Stimulated activated CD8-positive, alpha-beta memory T cell treated with anti-CD3 and anti-CD28 coated beads, Interleukin-12 subunit alpha, Interleukin-12 subunit beta, amount 100 ng/mL, for 24 hours (primary cell): ENCODE measurements around the gene PITPNM3.

Experiments used
- DNase-seq: peaks from one replicate; pipeline ENCODE4 v3.0.0-alpha.2; 2020; ENCODE audit errors: extremely low read depth

The PITPNM3 gene

GRCh38 chr17:6551869-6552531 is 4.4 kb downstream of the PITPNM3 start:
- DNase-seq, result no peak

DNA sequence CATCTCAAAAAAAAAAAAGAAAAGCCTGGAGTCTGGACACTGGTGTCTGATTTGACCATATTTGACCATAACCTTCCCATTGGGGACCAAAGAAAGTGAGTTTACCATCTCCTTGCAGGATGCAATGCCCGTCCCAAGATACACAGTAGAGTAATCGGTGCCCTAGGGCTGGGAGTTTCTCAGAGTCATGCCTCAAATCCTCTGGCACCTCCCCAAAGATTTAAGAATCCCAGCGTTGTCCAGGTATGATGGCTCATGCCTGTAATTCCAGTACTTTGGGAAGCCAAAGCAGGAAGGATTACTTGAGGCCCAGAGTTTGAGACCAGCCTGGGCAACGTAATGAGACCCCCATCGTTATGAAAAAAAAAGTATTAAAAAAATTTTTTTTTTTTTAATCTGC is 5.0 kb downstream of the PITPNM3 start:
- DNase-seq, result no peak

DNA sequence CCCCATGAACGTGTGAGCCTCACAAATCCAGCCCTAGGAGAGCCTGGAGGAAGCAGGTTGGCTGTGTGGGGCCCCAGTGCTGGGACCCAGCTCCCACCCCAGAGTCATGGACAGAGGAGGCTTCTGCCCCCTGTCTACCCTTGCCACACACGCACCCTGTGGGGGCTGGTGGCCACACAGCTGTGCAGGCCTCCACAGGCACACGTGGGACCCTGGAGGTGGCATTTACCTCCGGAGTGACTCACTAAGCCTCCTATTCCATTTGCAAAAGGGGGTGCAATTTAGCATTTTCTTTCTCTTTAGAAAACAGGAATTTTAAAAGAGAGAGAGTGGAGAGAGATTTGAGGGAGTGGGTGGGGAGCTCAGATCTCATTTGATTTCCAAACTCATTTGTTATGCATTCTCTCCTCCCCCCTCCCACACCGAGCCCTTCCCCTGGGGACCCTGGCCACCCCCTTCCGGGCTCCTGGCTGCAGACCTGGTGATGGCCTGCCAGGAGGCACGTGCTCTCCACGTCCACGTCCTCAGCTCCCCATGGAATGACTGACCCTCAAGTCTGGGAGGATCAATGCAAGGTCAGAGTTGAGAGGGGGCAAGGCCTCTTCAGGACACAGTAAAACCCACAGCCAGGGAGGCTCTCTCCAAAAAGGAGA is 6.8 kb downstream of the PITPNM3 start:
- DNase-seq, result no peak

- no peak for DNase-seq
Measured at GRCh38 chr17:6548578-6549330, 7.6 kb downstream of the PITPNM3 start.

DNA sequence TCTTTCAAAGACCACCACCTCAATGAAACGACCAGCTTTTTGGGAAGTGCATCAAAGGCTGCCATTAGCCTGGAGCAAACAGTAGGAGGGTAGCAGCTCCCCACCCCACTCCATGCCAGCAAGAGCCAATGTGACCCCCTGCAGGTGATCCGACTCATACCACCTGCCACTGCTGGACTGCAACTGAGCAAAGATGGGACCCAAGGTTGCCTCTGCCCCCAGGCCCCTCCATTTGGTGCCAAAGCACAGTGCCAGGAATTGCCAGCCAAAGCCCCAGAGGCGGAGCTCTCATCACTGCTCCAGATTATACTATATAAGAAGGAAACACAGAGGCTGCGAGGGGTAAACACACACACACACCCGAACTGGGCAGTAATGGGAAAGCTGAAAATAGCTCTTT is 8.3 kb downstream of the PITPNM3 start:
- no peak for DNase-seq

DNA sequence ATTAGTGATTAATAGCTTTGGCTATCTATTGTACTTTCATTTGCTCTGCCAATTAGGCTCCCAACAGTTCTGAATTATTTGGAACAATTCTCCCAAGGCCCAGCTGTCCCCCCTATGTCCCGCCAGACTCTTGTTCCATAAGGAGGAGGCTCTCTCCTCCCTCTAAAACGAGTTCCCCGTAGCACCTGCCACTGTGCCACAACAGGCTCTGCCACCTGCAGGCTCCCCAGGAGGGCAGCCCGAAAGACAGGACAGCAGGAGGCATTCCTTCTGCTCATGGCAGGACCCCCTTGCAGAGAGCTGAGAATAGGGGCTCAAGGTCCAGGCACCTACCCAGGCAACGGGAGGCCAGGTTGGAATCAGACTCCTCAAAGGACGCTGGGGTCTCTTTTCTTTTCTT is 9.0 kb downstream of the PITPNM3 start:
- no peak for DNase-seq

- no peak for DNase-seq
Measured at GRCh38 chr17:6546069-6546718, 10.2 kb downstream of the PITPNM3 start.

- DNase-seq, result no peak
Measured at GRCh38 chr17:6545291-6545690, 11.1 kb downstream of the PITPNM3 start.

GRCh38 chr17:6544011-6544370 is 12.4 kb downstream of the PITPNM3 start:
- no peak for DNase-seq

DNA sequence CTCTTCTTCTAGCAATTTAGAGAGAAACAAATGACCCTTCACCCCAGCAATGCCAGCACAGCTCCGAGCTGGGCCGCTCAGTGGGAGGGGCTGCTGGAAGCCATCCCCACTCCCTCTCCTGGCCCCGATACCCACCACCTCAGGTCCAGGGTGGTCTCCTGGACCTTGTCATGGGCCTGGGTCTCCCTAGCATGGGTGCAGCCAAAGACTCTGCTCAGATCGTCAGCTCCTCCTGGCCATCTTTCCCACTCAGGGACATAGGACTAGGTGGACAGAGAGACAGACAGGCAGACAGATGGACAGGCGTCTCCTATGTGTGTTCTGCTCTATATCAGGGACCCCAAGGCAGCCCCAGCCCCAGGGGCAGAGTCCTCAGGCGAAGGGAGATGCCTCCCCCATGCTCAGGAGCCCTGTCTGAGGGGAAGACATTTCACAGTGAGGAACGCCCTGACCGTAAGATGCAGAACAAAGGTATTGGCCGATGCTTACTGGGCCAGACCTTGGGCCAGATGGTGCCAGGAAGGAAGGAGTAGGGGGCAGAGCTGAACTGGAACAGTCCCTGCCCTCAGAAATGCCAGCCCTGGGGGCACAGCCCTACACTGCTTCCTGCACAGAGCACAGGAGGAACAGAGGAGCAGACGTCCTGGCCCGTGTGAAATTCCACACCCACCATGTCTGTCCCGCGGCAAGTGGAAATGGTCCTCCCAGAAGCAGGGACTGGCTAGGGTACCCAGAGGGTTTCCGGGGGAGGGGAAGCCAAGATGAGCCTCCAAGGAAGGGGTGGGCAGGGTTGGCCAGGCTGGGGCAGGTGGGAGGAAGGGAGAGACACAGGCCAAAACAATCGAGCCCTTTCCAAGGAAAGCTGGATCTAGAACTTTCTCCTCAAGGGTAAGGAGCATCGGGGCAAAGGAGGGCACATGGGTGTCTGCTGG is 13.0 kb downstream of the PITPNM3 start:
- no peak for DNase-seq

DNA sequence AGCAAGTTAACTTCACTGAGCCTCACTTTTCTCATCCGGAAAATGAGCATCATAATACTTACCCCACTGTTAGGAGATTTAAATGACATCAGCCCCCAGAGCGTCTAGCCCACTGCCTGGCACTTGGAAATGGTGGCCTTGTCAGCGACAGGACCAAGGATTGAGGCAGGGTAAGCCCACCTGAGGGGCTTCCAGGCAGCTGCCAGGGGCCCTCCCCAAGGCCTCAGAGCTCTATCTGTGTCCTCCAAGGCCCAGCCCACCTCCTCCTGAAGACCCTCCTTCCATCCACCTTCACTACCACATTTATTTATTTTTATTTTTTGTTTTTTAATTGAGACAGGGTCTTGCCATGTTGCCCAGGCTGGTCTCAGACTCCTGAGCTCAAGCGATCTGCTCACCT is 13.8 kb downstream of the PITPNM3 start:
- DNase-seq, result no peak

DNA sequence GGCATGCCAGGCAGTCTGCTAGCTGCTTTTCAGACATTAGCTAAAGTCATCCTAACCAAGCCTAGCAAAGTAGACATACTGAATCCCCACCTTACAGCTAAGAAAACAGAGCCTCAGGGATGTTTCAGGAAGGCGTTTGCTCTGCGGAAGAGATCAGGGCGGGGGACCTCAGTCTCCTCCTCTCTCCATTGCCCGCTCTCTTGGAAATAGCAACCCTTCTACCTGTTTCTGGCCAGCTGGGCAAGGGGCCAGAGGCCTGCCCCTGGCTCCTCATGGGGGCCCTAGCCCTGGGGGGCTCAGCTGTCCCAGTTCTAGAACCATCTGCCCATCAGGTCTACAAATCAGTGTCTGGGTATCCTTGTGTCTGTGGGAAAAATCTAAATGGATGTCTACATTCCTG is 14.5 kb downstream of the PITPNM3 start:
- no peak for DNase-seq

DNA sequence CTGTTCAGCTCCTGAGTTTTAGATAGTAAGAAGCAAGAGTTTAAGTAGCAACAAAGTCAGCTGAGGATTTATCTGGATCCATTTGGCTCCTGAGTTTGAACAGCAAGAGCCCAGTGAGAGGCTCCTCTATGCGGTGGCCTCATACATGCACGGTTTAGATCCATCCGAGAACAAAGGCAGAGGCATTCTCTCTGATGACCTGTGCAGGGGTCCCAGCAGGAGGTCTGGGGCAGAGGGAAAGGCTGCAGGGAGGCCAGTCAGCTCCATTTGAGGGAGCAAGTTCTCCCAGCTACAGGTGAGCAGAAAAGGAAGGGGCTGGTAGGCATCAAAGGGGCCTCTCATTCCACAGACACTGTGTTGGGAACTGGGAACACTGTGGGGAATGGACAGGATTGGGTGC is 16.5 kb downstream of the PITPNM3 start:
- DNase-seq, result no peak

GRCh38 chr17:6536566-6537065 is 19.7 kb downstream of the PITPNM3 start:
- no peak for DNase-seq

DNA sequence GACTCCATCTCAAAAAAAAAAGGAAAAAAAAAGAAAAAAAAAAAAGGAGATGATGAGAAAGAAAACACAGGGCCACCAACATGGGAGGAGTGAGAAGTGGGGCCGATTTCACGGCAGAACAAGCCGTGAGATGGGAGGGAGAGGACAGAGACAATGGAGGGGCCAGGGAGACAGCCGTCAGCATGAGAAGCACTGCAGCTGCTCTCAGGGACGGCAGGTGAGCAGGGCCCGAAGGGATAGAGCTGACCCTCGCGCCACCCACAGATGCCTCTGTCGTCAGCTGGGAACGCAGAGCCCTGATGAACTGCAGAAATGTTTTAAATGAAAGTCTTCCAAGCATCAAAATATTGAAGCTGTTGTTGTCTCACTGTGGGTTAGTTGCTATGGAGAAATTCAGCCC is 20.3 kb downstream of the PITPNM3 start:
- no peak for DNase-seq

DNA sequence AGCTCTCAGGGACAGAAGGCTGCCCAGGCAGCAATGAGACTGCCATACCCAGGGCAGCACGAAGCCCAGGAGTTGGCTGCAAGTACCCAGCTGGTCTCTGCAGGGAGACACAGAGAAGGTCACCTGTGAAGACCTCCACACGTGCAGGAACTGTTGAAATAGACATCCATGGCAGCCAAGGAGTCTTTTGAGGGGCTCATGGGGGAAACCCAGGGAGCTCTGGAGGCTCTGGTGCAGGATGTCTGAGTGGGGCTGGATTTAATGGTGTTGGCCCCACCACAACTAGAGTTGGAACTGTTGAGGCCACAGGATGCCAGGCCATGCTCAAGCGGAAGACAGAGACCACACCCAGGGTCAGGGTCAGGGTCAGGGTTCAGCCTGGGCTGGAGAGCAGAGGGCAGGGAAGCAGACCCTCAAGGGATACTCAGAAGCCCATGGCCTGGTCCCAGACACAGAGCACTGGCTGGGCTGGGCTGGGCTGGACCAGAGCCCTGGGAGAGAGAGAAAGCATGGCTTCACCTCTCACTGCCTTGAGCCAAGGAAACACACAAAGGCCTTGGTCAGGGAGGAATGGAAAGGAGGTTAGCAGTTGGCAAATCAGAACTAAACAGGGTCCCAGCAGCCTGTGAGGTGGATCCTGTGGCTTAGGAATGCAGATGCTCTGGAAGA is 21.4 kb downstream of the PITPNM3 start:
- no peak for DNase-seq

DNA sequence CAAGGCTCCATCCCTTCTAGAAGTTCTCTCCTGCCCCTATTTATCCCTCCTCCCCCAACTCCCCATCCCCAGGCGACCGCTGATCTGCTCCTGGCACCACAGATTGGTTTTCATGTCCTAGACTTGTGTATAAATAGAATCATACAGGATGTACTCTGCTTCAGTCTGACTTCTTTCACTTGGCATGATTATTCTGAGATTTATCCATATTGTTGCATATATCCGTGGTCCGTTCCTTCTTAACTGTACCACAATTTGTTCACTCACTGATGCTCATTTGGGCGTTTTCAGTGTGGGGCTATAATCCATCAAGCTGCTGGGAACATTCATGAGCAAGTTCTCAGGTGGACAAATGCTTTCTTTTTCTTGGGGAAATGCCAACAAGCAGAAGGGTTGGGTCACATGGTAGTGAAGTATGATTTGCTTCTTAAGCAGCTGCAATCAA is 23.9 kb downstream of the PITPNM3 start:
- no peak for DNase-seq

DNA sequence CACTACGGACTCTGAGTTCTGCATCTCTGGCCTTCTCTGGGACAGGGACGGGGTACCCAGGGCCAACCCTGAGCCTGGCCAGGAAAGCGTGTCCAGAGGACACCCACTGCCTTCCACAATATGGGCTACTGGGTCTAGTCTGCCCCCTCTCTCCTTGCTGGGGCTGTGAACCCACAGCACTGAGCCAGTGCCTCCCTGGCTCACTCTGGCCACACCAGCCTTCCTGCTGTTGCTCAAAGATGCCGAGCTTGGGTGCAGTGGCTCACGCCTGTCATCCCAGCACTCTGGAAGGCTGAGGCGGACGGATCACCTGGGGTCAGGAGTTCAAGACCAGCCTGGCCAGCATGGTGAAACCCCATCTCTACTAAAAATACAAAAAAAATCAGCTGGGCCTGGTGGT is 24.8 kb downstream of the PITPNM3 start:
- DNase-seq, result no peak

DNA sequence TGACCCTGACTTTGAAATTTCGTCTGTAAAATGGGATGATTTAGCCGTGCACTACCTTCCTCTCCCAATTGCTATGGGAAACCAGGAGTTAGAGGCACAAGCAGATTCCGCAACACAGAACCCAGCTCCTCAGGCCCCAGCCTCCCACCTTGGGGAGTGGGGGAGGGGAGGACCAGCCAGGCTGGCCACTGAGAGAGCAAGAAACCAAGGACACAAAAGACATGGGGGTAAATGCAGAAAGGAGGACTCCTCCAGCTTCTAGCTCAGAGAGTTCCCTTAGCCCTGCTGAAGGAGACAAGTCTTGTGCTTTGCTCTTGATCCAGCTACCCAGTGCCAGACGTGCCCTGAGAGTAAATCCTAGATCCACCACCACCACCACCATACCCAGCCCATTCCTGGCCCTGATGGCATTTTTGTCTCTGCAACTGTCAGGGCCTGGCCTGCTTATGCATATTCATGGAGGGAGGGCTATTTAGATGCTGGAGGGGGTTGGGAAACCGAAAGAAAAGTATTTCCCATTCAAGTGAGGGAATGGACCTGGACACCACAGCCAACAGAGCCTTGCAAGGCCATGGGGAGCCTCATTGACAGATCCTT is 25.9 kb downstream of the PITPNM3 start:
- no peak for DNase-seq

DNA sequence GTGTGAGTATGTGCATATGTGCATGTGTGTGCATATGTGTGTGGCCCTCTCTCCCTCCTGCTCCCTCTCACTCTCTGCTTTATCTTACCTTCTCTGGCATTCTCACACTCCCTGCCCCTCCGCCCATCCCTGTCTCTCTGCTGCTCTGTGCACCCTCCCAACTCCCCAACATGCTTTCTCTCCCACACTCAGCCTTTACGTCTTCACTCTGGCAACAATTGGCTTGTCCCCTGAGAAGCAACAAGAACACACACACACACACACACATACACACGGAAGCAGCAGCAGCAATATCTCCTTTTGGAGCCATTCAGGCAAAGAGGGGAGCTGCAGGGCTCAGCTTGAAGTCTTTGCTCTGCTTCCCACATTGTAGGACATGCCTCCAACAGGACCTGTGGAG is 27.8 kb downstream of the PITPNM3 start:
- no peak for DNase-seq
